HepG2 (cell line): ENCODE results near the gene DIS3L2. TPM values are rescaled to one million over a fixed set of nuclear protein-coding genes. Genes with fewer than 3 reads are reported as not detected.

ENCODE experiments used
- ATAC-seq: fragments of 200-7000 bp; cut with Tn5 transposase; 3 replicates; pipeline ENCODE4 v1.9.1; 2020; ENCODE audit warnings: mild to moderate bottlenecking, moderate library complexity
- BruUV-seq: library from RNA; stranded (reverse); fragments of 400-500 nt; replicated peaks from 2 replicates; lab custom pipeline; 2021; lab: Mats Ljungman, UMichigan
- CTCF ChIA-PET: fragments of 300-600 bp; formaldehyde crosslinking; extraction: SDS; loops from one replicate; lab custom pipeline; 2021; ENCODE audit warnings: low total read pairs, inconsistent platforms, low intra/inter-chr PET ratio; lab: Yijun Ruan, JAX
- POLR2A ChIA-PET: fragments of 350-600 bp; sonication (Branson Sonifier 250); formaldehyde crosslinking; loops from one replicate; lab custom pipeline; 2020; ENCODE audit warnings: antibody characterized with exemption, inconsistent platforms; lab: Yijun Ruan, JAX
- DNase-seq: peaks from one replicate; pipeline ENCODE4 v3.0.0-alpha.2; 2015; ENCODE audit warnings: low spot score
- FAIRE-seq: peaks from 3 replicates; lab custom pipeline; 2011; peaks lifted over from hg19 to GRCh38; lab: Jason Lieb, UNC
- H2AFZ ChIP-seq: one replicate; pipeline ENCODE4 v1.6.1; 2011; ENCODE audit warnings: low read length, inconsistent platforms
- H3K27ac ChIP-seq: fragments of 300-600 bp; 3 replicates; pipeline ENCODE4 v1.8.0; 2011; ENCODE audit warnings: mixed run types, mild to moderate bottlenecking, mixed read lengths, low read length, inconsistent platforms; ENCODE audit not compliant: insufficient read depth; ENCODE audit errors: extremely low read length
- H3K27me3 ChIP-seq, 2 experiments: fragments of 200-600 bp in 1 of 2; 2 replicates in 1 of 2; 3 replicates in 1 of 2; pipeline versions ENCODE4 v1.6.0 to v1.8.0; 2011; ENCODE audit warnings: low read length in 2 of 2, mild to moderate bottlenecking in 2 of 2, moderate library complexity in 2 of 2, inconsistent platforms in 1 of 2; ENCODE audit not compliant: insufficient read depth in 2 of 2, control insufficient read depth in 1 of 2
- H3K36me3 ChIP-seq, 2 experiments: fragments of 200-600 bp in 1 of 2; replicated peaks in 1 of 2; 2 replicates in 1 of 2; 3 replicates in 1 of 2; pipeline versions ENCODE4 v1.5.1 to v1.8.0; 2011; ENCODE audit warnings: low read length in 2 of 2, inconsistent platforms in 1 of 2; ENCODE audit not compliant: insufficient read depth in 2 of 2, control insufficient read depth in 1 of 2
- H3K4me1 ChIP-seq: 2 replicates; pipeline ENCODE4 v1.5.1; 2012; ENCODE audit warnings: low read length, inconsistent platforms; ENCODE audit not compliant: insufficient read depth
- H3K4me2 ChIP-seq: 2 replicates; pipeline ENCODE4 v1.6.0; 2011; ENCODE audit warnings: low read depth, low read length, inconsistent platforms
- H3K4me3 ChIP-seq, 3 experiments: fragments of 200-600 bp in 1 of 3; sonication (generic), shearing (Covaris generic) in 1 of 3; replicated peaks in 1 of 3; 2 replicates each; pipeline ENCODE4 v1.5.1; 2011 to 2016; ENCODE audit warnings: low read length in 3 of 3, inconsistent platforms in 2 of 3, low read depth in 2 of 3, mild to moderate bottlenecking in 2 of 3, control low read depth in 1 of 3, mixed read lengths in 1 of 3; ENCODE audit not compliant: insufficient read depth in 1 of 3
- H3K79me2 ChIP-seq: one replicate; pipeline ENCODE4 v1.6.1; 2011; ENCODE audit warnings: low read length, inconsistent platforms; ENCODE audit not compliant: insufficient read depth
- H3K9ac ChIP-seq: 2 replicates; pipeline ENCODE4 v1.6.0; 2011; ENCODE audit warnings: mild to moderate bottlenecking, low read depth, low read length, inconsistent platforms; ENCODE audit not compliant: insufficient read depth
- H3K9me3 ChIP-seq: 2 replicates; pipeline ENCODE4 v1.5.1; 2012; ENCODE audit warnings: mild to moderate bottlenecking, low read length
- H4K20me1 ChIP-seq: 2 replicates; pipeline ENCODE4 v1.6.0; 2011; ENCODE audit warnings: inconsistent platforms, mild to moderate bottlenecking, low read length, moderate library complexity; ENCODE audit not compliant: insufficient read depth
- GATAD2A ChIP-seq: IDR thresholded peaks from 2 replicates; pipeline ENCODE4 v1.6.1; 2016
- KLF11 ChIP-seq: IDR thresholded peaks from 2 replicates; pipeline ENCODE4 v1.6.1; 2016; ENCODE audit warnings: missing compliant biosample characterization
- SMAD1 ChIP-seq: sonication (generic); formaldehyde crosslinking; IDR thresholded peaks from 2 replicates; pipeline ENCODE4 v1.4.0; 2020; ENCODE audit warnings: missing genetic modification reagents, low read depth, mild to moderate bottlenecking, borderline replicate concordance
- ZMYM2 ChIP-seq: sonication (generic); formaldehyde crosslinking; IDR thresholded peaks from 2 replicates; pipeline ENCODE4 v1.8.0; 2022; ENCODE audit warnings: mild to moderate bottlenecking, missing genetic modification reagents
- ZNF10 ChIP-seq: sonication (generic); formaldehyde crosslinking; IDR thresholded peaks from 2 replicates; pipeline ENCODE4 v1.4.0; 2020; ENCODE audit warnings: mild to moderate bottlenecking, low read depth, missing genetic modification reagents, borderline replicate concordance
- ZNF260 ChIP-seq: sonication (generic); formaldehyde crosslinking; IDR thresholded peaks from 2 replicates; pipeline ENCODE4 v1.4.0; 2020; ENCODE audit warnings: missing genetic modification reagents, low read depth, mild to moderate bottlenecking, borderline replicate concordance
- ZNF329 ChIP-seq: sonication (generic); formaldehyde crosslinking; IDR thresholded peaks from 2 replicates; pipeline ENCODE4 v1.9.0; 2021; ENCODE audit warnings: low read depth, mild to moderate bottlenecking, missing genetic modification reagents
- WGBS: methylation state at CpG from one replicate; pipeline ENCODE4 v1.1.6; 2017; ENCODE audit warnings: low lambda C conversion rate; 5-methylcytosine and 5-hydroxymethylcytosine counted together
- in situ Hi-C: cut with HindIII; loops from 2 replicates; pipeline ENCODE4 v1.10.0; 2017; ENCODE audit warnings: low pct_unique_long_range_greater_than_20kb; ENCODE audit not compliant: extremely low pct_ligation_motif_present
- intact Hi-C: fragments of 100-400 bp; cut with micrococcal nuclease; formaldehyde crosslinking; loops from one replicate; pipeline ENCODE4 v1.10.0; 2022; ENCODE audit not compliant: unreplicated experiment
- polyA plus RNA-seq, 8 experiments: library from polyadenylated mRNA; depleted of rRNA in 3 of 8; stranded (reverse) in 7 of 8; unstranded in 1 of 8; fragments of >200 nt; fragmentation: Illumina TruSeq in 4 of 8; extraction: Trizol in 4 of 8; gene quantifications; 2 replicates each; pipeline versions ENCODE4 v1.2.1 to v1.2.3, GENCODE V29; 2011 to 2016; ENCODE audit warnings: low read depth in 4 of 8, missing spikeins in 1 of 8, mixed read lengths in 1 of 8; ENCODE audit not compliant: insufficient read depth in 1 of 8
- total RNA-seq, 5 experiments: library from RNA; depleted of rRNA; stranded (reverse); fragments of >200 nt; fragmentation: Illumina TruSeq; extraction: Trizol; gene quantifications; 2 replicates each; pipeline ENCODE4 v1.2.3, GENCODE V29; 2016; ENCODE audit warnings: low read depth in 1 of 5
- TF ChIP-seq, protein P1 (sequence below): sonication (generic); formaldehyde crosslinking; IDR thresholded peaks from 2 replicates; pipeline ENCODE4 v1.4.0; 2020; ENCODE audit warnings: missing genetic modification reagents, borderline replicate concordance
- TF ChIP-seq, protein P2 (sequence below): IDR thresholded peaks from 2 replicates; pipeline ENCODE4 v1.6.1; 2016; ENCODE audit warnings: missing compliant biosample characterization, missing genetic modification reagents, borderline replicate concordance

The DIS3L2 gene
- total and polyA plus RNA-seq, 2 of the 13 experiments (the other 11 are each of a cell fraction or from before 2014, with no cell fraction given), result 7.0 to 23.9 TPM

DNA sequence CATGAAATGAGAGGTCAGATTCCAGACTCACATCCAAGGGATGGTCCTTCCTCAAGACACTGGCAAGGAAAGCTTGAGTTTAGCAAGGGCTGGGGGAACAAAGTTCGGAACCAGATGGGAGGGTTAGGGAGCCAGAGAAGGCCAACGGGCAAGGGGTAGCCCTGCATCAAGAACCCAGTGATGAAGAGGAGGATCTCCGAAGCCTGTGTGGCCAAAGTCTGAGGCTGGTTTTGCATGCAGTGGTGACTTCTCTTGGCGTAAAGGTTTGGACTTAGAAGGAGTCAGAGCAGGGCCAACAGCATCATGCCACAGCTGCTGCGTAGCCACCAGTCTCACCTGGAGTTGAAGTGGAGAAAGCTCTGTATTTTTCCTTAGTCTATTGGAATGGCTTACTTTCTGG is 293.5 kb downstream of the DIS3L2 start:
- no peaks in the 10 kb centered on the region for H3K79me2 ChIP-seq
- WGBS, result 93% methylated on average over 5 of the region's 5 CpGs
- H3K4me3 ChIP-seq, result no peak overlapping the region
- H3K9ac ChIP-seq, result no peak overlapping the region
- no peaks in the 10 kb centered on the region for H3K9me3 ChIP-seq
- DNase-seq, result no peak
- H3K4me2 ChIP-seq, result no peak overlapping the region
- ChIA-PET POLR2A (no interaction called here), CTCF (no interaction called here)
- no peaks in the 10 kb centered on the region for H3K27me3 ChIP-seq
- no peaks in the 10 kb centered on the region for H4K20me1 ChIP-seq
- FAIRE-seq, result no peak
- TF ChIP-seq, protein P1, sequence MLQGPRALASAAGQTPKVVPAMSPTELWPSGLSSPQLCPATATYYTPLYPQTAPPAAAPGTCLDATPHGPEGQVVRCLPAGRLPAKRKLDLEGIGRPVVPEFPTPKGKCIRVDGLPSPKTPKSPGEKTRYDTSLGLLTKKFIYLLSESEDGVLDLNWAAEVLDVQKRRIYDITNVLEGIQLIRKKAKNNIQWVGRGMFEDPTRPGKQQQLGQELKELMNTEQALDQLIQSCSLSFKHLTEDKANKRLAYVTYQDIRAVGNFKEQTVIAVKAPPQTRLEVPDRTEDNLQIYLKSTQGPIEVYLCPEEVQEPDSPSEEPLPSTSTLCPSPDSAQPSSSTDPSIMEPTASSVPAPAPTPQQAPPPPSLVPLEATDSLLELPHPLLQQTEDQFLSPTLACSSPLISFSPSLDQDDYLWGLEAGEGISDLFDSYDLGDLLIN (CRISPR knock-in tag), result no peak
- TF ChIP-seq SMAD1 (no peak), ZMYM2 (CRISPR knock-in tag) (no peak), ZNF260 (no peak), ZNF10 (CRISPR knock-in tag) (no peak), ZNF329 (CRISPR knock-in tag) (no peak), KLF11 (CRISPR knock-in tag) (no peak), GATAD2A (CRISPR knock-in tag) (no peak)
- TF ChIP-seq, protein P2, sequence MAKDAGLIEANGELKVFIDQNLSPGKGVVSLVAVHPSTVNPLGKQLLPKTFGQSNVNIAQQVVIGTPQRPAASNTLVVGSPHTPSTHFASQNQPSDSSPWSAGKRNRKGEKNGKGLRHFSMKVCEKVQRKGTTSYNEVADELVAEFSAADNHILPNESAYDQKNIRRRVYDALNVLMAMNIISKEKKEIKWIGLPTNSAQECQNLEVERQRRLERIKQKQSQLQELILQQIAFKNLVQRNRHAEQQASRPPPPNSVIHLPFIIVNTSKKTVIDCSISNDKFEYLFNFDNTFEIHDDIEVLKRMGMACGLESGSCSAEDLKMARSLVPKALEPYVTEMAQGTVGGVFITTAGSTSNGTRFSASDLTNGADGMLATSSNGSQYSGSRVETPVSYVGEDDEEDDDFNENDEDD (CRISPR knock-in tag), result no peak
- TF ChIP-seq, all 625 proteins: peak for 0
- H3K36me3 ChIP-seq, result peaks cover 4 to 36% of the 10 kb centered on the region in 2 experiments; a peak in 4 of 5 replicates
- no peak for ATAC-seq
- intact Hi-C loops, result no loop called here
- in situ Hi-C loops, result no loop called here
- H3K4me1 ChIP-seq, result no peaks in the 10 kb centered on the region
- H2AFZ ChIP-seq, result no peak overlapping the region
- no peak overlapping the region for H3K27ac ChIP-seq
- no TSS peak for BruUV-seq
